Amniotic epithelial cell (primary cell): ENCODE results near the gene LMO2.

Source experiments
- DNase-seq: peaks from one replicate; pipeline ENCODE4 v3.0.0-alpha.2; 2010; ENCODE audit warnings: low read depth

LMO2 gene

GRCh38 chr11:33913991-33914390 is 22.1 kb upstream of the LMO2 start:
- DNase-seq: no peak

GRCh38 chr11:33912405-33913361 is 20.8 kb upstream of the LMO2 start:
- DNase-seq: peak; percentile 93

DNA sequence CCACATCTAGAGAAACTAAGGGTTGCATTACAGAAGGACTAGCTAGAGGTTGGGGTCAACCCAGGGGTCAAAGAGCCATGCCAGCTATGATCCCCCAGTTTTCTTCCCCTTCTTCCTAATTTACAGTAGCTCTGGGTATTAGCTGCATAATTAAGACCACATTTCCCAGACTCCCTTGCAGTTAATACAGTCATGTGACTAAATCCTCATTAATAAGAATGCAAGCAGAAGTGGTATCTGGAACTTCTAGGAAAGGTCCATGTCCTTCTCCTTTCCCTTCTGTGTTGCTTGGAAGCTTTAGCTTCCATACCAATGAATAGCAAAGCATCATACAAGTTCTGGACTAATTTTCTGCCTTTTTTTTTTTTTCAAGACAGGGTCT is 19.1 kb upstream of the LMO2 start:
- no peak for DNase-seq

DNA sequence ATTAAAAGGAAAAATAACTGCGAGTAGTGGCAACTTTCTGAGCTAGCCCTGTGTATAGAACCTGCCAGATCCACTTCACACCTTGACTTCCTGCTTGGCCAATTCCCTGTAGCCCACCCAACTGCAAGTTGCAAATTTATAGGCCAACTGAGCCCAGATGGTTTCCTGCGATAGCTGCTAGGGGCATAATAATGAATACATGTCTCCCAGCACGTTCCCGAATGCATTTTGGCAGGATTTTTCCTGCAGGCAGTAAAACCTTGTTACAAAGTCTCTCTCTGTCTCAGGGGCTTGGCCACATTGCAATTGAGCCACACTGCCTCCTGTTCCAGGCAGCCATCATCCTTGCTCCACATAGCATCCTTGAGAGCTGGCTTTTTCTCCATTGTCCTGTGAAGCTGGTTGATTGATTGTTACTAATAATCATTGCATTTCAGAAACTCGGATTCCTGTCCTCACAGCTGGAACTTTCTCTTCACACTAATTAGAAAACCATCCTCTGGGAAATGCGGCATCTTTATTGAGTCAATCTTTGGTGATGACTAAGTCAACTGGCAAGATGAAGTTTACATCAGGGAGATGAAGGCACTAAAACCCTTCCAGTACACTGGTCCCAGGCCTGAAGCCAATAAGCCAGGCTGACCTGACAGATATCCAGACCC is 18.6 kb upstream of the LMO2 start:
- no peak for DNase-seq

- no peak for DNase-seq
These were observed 17.7 kb upstream of the LMO2 start for GRCh38 chr11:33909552-33909951.

GRCh38 chr11:33909150-33909549 is 17.3 kb upstream of the LMO2 start:
- no peak for DNase-seq

DNA sequence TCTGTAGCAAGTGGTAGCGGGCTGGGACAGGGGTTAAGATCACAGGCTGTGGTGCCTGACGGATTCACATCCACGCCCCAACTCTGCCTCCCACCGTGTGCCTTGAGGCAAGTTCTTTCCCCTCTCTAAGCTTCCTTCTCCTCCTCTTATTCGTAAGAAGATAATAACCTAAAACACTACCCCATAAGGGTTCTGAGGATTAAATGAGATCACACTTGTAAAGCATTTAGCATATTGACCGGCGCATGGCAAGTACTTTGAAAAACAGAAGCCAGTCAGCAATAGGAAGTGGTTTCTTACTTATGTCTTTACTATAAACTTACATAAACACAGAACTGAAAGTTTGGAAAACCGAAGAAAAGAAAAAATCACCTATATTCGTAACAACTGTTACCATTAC is 15.5 kb upstream of the LMO2 start:
- no peak for DNase-seq

GRCh38 chr11:33906484-33907186 is 14.8 kb upstream of the LMO2 start:
- DNase-seq: no peak

DNA sequence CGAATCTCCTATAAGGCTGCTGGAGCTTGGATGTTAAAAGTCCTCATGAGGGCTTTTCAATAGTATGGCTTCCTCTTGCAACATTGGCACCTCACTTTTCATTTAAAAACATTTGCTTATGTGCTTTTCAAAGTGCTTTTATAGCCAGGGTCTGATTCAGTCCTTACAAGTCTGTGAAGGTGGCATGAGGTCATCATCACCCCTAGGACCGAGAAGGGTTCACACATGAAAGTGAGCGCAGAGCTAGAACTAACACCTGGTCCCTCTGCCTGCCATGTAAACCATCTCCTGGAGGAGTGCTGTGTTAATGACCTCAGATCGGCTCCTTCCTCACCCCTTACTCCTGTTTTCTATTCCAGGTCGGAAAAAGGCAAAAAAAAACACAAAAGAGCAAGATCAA is 12.2 kb upstream of the LMO2 start:
- DNase-seq: no peak

- no peak for DNase-seq
These were observed 8.4 kb upstream of the LMO2 start for GRCh38 chr11:33900159-33900840.

DNA sequence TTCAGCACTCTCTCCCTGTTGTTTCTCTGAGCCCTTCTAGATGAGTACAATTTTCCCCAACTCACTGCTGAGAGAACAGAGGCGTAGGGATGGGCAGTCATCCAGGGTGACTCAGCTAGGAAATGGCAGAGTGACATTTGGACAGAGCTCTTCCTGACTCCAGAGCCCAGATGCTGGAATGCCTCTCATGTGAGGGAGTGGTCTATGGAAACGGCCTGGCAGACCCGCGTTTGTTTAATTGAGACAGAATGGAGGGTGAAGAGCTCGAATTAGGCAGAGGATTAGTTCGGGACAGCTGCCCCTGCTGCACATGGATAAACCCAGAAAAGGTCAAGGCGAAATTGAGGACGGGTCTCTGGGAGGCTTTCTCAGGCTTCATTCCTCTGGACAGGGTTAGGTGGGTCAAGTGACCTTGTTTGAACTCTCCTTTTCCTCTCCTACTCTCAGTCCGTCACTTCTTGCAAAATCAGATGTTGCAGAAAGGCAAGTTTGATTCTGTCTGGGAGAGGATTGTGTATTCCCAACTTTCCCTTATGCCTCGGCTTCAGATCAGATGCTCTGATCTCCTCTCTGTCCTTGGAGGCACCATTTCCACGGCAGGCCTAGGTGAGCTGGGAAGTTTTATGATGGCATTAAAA is 7.6 kb upstream of the LMO2 start:
- peak; percentile 48 for DNase-seq

DNA sequence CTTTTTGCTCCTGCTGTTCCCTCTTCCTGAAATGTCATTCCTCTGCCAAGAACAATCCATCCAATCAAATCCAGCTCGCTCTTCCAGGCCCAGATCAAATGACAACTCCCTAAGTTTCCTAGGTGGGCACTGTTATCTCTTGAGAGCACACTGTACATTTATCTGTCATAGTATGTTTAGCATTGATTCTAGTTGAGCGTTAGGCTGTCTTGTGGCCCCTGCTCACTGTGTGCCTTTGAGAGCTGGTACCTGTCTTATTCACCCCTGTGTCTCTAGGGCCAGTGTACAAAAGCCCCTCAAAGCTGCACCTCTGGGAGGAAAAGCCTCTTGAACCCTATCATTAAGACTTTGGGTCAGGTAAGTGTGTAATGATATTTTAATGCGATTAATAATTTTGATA is 7.1 kb upstream of the LMO2 start:
- no peak for DNase-seq

DNA sequence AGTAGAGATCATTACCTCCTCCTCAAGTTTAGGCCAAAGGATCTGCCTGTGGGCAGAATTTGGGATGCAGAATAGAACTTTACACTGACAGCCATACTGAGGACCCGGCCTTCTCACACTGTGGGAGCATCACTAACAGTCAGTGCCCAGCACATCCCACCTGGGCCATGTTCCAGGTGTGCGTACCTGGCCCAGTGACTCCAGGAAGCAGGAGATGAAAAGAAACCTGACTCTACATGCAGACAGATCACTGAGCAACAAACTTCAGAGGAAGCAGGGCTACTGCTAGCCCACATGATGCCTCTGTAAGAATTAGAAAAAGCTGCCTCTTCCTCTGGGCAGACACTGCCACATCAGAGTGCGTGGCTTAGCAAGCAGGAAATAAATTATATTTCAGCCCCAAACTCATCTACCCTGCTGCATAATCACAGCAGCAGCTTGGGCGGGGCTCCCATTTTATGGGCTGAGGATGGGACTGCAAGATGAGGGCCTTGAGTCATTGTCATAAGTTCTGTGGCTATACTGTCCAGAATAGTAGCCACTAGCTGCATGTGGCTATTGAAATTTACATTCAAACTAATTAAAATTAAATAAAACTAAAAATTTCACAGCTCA is 6.0 kb upstream of the LMO2 start:
- no peak for DNase-seq

DNA sequence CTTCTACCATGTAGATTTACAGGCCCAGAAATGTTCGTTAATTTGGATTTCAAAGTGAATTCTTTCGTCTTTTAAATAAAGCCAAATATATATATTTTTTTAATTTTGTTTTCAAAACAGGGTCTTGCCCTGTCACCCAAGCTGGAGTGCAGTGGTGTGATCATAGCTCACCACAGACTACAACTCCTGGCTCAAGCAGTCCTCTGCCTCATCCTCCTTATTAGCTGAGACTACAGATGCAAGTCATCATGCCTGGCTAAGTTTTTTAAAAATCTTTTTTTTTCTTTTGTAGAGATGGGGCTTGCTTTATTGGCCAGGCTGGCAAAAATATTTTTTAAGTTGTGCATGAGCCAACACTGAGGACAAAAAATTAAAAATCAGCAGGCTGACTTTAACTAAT is 5.0 kb upstream of the LMO2 start:
- no peak for DNase-seq

DNA sequence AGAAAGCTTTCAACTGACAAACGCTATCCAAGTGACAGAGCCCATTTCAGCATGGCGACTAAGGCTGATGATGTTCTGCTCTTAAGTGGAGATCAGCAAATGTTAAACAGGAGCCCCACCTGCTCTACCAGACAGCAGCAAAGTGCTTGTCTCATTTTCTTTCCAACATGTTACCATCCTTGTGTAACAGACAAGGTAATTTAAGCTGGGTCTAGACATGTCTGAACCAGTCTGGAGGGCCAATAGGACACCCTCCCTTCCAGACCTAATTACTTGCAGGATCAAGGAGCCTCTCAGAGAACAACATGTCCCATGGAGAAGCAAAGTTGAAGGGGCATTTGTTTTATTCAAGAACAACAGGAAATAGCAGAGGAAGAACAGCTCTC is 3.9 kb upstream of the LMO2 start:
- DNase-seq: no peak

GRCh38 chr11:33894398-33894746 is 2.5 kb upstream of the LMO2 start:
- no peak for DNase-seq

DNA sequence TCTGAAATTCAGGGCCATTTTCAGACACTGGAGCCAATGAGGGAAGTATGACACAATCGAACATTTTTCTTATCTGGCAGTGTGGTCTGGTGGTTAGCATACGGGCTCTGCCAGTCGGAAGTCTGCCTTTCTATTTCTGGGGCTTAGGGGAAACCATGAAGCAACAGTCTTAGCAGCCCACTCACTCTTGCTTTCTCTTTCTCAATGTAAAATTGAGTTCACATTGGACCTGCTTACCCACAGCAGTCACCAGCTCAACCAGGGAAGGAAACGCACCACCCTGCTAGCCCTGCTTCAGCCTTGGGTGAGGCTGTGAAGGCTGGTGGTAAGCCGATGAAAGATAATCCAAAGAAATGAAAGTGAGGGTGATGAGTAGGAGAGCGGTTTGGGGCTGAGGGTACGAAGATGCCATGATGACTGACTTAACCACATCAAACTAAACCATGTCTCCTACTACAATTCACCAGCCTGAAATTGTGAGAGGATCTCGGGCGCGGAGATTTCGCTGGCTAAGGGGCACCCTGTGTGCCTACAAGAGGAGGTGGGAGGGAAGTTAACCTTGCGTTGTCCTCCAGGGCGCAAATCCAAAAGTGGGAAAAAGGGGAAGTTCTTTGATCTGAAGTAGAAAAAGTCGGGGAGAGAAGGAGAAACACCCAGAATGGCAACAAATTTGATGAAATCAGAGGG is 2.0 kb upstream of the LMO2 start:
- peak; percentile 81 for DNase-seq

DNA sequence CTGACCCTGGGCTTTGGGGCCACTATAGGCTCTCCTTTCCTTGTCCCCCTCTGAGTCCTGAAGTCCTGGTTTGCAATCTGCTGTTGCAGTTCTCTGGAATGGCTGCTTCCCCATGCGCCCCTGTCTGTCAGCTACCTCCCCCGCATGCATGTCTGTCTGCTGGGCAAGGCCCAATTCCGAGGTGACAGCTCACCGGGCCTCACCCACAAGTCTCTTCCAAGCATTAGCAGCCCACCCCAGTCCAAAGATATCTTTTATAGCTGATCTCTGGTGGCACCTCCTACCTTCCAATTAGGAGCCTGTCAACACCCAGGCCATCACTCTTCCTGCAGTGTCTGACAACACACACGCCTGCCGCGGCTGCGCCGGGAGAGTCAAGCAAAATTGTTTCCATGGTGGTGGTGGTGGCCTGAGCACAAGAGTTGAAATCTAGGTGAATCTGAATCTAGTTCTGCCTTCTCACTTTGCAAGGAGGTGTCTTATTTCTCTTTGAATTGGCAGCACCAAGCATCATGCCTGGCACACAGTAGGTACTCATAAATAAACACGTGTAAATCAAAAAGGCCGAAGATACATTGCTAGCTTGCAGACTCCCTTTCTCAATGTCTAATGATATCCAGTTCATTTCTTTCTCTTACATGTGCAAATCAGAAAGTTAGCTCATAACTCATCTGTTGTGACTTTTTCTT is 1.2 kb upstream of the LMO2 start:
- DNase-seq: no peak

GRCh38 chr11:33889821-33890378 is 2.0 kb downstream of the LMO2 start:
- no peak for DNase-seq

DNA sequence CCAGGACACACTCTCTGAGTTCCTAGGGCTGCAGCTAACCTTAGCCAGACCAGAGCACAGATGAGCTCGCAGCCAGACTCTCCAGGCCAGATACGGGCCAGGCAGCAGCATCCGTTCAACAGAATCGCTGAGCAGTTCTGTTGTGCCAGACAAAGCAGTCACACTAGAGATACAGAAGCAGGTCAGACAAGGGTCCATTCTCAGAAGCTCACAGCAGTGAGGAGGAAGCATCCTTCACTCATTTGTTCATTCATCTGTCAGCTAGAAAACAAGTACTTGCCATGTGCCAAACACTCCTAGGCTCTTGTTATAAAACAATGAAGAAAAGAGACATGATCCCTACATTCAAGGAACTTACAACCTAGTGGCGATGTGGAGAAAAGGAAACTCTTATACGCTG is 2.6 kb downstream of the LMO2 start:
- DNase-seq: no peak
